K562 (cell line): Measurements from ENCODE around the gene REEP6. TPM values are rescaled to one million over a fixed set of nuclear protein-coding genes. Genes with fewer than 3 reads are reported as not detected.

Experiments used
- ADNP ChIP-seq: fragments of 200-800 bp; sonication (Bioruptor generic); IDR thresholded peaks from 2 replicates; pipeline ENCODE4 v1.6.1; 2016; ENCODE audit warnings: missing genetic modification characterization, missing compliant biosample characterization
- LCOR ChIP-seq: sonication (generic); formaldehyde crosslinking; IDR thresholded peaks from 2 replicates; pipeline ENCODE4 v1.8.0; 2022; ENCODE audit warnings: mild to moderate bottlenecking, missing genetic modification reagents
- SP1 ChIP-seq: sonication (generic); formaldehyde crosslinking; IDR thresholded peaks from 2 replicates; pipeline ENCODE4 v1.8.1; 2022; ENCODE audit warnings: mild to moderate bottlenecking, missing genetic modification reagents
- TAF1 ChIP-seq: IDR thresholded peaks from 2 replicates; pipeline ENCODE4 v1.6.1; 2011; ENCODE audit warnings: mild to moderate bottlenecking, low read length, moderate library complexity; ENCODE audit not compliant: insufficient read depth, control insufficient read depth, severe bottlenecking; ENCODE audit errors: extremely low read depth
- TAF15 ChIP-seq: fragments of 200-400 bp; formaldehyde crosslinking; IDR thresholded peaks from 2 replicates; pipeline ENCODE4 v1.6.1; 2017; ENCODE audit warnings: mild to moderate bottlenecking, low read depth, low read length, moderate library complexity
- ZKSCAN1 ChIP-seq: fragments of 150-350 bp; IDR thresholded peaks from 2 replicates; pipeline ENCODE4 v1.6.1; 2016; ENCODE audit warnings: low read depth, low read length
- polyA plus RNA-seq, 8 experiments: library from polyadenylated mRNA; depleted of rRNA in 4 of 8; stranded (reverse) in 5 of 8; unstranded in 3 of 8; fragments of >200 nt; fragmentation: Nextera tagmentation in 2 of 8; fragmentation: Illumina TruSeq in 1 of 8; extraction: Ambion mirVana in 2 of 8; extraction: Trizol in 1 of 8; gene quantifications; 2 replicates each; pipeline versions ENCODE4 v1.2.1 to v1.2.3, GENCODE V29; 2011 to 2014; ENCODE audit warnings: inconsistent platforms in 1 of 8, missing spikeins in 1 of 8
- total RNA-seq, 7 experiments: library from RNA; depleted of rRNA in 6 of 7; stranded (reverse); fragments of >200 nt in 6 of 7; fragmentation: Illumina TruSeq in 2 of 7; extraction: Trizol in 2 of 7; gene quantifications; 2 replicates each; pipeline versions ENCODE4 v1.2.1 to v1.2.3, GENCODE V29; 2011 to 2021; ENCODE audit warnings: low replicate concordance in 1 of 7
- TF ChIP-seq, protein P1 (sequence below): sonication (generic); formaldehyde crosslinking; IDR thresholded peaks from 2 replicates; pipeline ENCODE4 v1.8.0; 2022; ENCODE audit warnings: missing genetic modification reagents, mild to moderate bottlenecking, moderate library complexity, borderline replicate concordance
- TF ChIP-seq, protein P2 (sequence below), 2 experiments: fragments of 450-650 bp; IDR thresholded peaks; 2 replicates each; pipeline ENCODE4 v1.6.1; 2016
- TF ChIP-seq, protein P3 (sequence below), 2 experiments: fragments of 200-800 bp in 1 of 2; sonication (Bioruptor generic) in 1 of 2; sonication (generic) in 1 of 2; formaldehyde crosslinking in 1 of 2; IDR thresholded peaks in 1 of 2; conservative IDR thresholded peaks in 1 of 2; 2 replicates each; pipeline versions ENCODE4 v1.5.0 to v1.6.1; 2016 to 2020; ENCODE audit warnings: missing compliant biosample characterization in 1 of 2, missing genetic modification characterization in 1 of 2, missing genetic modification reagents in 1 of 2
- TF ChIP-seq, protein P4 (sequence below), 2 experiments: fragments of 450-650 bp; formaldehyde crosslinking in 1 of 2; IDR thresholded peaks; 2 replicates each; pipeline versions ENCODE4 v1.4.0 to v1.6.1; 2014 to 2020; ENCODE audit warnings: mild to moderate bottlenecking in 2 of 2, borderline replicate concordance in 1 of 2, low read depth in 1 of 2

REEP6 gene
- total and polyA plus RNA-seq, 9 of the 15 experiments (the other 6 are each of a cell fraction or from before 2014, with no cell fraction given): 1.2 to 64.2 (median 12.7) TPM

DNA sequence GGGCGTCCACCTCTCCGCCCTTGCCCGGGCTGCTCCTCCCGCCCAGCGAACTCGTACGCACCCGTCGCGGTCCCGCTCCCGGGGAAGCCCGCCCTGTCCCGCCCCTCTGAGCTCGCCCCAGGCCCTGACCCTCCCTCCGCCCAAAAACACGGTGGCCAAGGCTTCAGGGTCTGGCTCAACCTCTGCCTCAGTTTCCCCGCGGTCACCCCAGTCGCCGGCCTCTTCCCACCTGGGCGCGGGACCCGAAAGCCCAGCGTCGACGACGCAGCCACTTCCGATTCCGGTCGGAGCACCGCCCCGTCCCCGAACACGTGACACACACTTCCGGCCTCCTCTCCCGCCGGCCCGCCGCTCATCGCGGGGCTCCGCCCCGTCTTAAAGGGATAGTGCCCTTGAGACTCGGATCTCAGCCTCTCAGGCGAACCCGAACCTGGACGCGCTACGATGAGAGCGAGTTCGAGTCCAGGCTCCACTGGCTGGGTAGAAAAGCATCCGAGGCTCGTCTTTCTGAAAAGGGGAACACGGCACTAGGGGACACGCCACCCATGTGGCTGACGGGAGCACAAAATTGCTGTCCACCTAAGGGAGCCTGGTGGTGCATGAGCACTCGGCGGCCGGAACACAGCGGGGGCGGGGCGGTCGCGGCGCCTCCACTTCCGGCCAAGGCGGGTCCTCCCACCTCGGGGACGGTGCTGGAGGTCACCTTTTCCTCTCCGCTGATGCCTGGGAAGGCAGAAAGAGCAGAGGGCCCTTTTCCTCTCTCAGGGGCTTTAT lies 11.9 kb upstream of the REEP6 start, which contains the start of gene C19orf25 (continued):
- TF ChIP-seq, protein P1, sequence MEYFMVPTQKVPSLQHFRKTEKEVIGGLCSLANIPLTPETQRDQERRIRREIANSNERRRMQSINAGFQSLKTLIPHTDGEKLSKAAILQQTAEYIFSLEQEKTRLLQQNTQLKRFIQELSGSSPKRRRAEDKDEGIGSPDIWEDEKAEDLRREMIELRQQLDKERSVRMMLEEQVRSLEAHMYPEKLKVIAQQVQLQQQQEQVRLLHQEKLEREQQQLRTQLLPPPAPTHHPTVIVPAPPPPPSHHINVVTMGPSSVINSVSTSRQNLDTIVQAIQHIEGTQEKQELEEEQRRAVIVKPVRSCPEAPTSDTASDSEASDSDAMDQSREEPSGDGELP (CRISPR knock-in tag): peak; percentile 79; the same call in 1 of the 2 replicates
- peak; percentile 87 for TF ChIP-seq LCOR
- TF ChIP-seq SP1 (CRISPR knock-in tag): peak; percentile 95
- TF ChIP-seq TAF1: peak; percentile 78
- no peak for TF ChIP-seq TAF15
- TF ChIP-seq, protein P2, sequence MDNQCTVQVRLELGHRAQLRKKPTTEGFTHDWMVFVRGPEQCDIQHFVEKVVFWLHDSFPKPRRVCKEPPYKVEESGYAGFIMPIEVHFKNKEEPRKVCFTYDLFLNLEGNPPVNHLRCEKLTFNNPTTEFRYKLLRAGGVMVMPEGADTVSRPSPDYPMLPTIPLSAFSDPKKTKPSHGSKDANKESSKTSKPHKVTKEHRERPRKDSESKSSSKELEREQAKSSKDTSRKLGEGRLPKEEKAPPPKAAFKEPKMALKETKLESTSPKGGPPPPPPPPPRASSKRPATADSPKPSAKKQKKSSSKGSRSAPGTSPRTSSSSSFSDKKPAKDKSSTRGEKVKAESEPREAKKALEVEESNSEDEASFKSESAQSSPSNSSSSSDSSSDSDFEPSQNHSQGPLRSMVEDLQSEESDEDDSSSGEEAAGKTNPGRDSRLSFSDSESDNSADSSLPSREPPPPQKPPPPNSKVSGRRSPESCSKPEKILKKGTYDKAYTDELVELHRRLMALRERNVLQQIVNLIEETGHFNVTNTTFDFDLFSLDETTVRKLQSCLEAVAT (IDR thresholded peaks at IDR 0.05): no peak
- TF ChIP-seq, protein P3, sequence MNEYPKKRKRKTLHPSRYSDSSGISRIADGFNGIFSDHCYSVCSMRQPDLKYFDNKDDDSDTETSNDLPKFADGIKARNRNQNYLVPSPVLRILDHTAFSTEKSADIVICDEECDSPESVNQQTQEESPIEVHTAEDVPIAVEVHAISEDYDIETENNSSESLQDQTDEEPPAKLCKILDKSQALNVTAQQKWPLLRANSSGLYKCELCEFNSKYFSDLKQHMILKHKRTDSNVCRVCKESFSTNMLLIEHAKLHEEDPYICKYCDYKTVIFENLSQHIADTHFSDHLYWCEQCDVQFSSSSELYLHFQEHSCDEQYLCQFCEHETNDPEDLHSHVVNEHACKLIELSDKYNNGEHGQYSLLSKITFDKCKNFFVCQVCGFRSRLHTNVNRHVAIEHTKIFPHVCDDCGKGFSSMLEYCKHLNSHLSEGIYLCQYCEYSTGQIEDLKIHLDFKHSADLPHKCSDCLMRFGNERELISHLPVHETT (CRISPR knock-in tag; conservative IDR thresholded peaks at IDR 0.05 in 1 of 2, IDR thresholded peaks at IDR 0.05 in 1 of 2): peak in 1 of 2 experiments; percentile 87; a peak in 2 of 4 replicates
- peak; percentile 99 for TF ChIP-seq ADNP (tag)
- TF ChIP-seq, protein P4, sequence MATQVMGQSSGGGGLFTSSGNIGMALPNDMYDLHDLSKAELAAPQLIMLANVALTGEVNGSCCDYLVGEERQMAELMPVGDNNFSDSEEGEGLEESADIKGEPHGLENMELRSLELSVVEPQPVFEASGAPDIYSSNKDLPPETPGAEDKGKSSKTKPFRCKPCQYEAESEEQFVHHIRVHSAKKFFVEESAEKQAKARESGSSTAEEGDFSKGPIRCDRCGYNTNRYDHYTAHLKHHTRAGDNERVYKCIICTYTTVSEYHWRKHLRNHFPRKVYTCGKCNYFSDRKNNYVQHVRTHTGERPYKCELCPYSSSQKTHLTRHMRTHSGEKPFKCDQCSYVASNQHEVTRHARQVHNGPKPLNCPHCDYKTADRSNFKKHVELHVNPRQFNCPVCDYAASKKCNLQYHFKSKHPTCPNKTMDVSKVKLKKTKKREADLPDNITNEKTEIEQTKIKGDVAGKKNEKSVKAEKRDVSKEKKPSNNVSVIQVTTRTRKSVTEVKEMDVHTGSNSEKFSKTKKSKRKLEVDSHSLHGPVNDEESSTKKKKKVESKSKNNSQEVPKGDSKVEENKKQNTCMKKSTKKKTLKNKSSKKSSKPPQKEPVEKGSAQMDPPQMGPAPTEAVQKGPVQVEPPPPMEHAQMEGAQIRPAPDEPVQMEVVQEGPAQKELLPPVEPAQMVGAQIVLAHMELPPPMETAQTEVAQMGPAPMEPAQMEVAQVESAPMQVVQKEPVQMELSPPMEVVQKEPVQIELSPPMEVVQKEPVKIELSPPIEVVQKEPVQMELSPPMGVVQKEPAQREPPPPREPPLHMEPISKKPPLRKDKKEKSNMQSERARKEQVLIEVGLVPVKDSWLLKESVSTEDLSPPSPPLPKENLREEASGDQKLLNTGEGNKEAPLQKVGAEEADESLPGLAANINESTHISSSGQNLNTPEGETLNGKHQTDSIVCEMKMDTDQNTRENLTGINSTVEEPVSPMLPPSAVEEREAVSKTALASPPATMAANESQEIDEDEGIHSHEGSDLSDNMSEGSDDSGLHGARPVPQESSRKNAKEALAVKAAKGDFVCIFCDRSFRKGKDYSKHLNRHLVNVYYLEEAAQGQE (IDR thresholded peaks at IDR 0.05; ENCODE audit: borderline replicate concordance): peak; percentile 78
- TF ChIP-seq, protein P4 (CRISPR knock-in tag; IDR thresholded peaks at IDR 0.05; ENCODE audit: low read depth): peak; percentile 19; the same call in 1 of the 2 replicates
- peak; percentile 76 for TF ChIP-seq ZKSCAN1
